Smooth muscle cell (in vitro differentiated cells): ENCODE results near the gene TDRD7. TPM values are rescaled to one million over a fixed set of nuclear protein-coding genes. Genes with fewer than 3 reads are reported as not detected.

Source experiments
- DNase-seq: peaks from one replicate; lab custom pipeline; 2025; ENCODE audit not compliant: unreplicated experiment; lab: John Stamatoyannopoulos, UW
- H2AFZ ChIP-seq: fragments of 200-600 bp; sonication (generic); 2 replicates; pipeline ENCODE4 v1.6.0; 2016; ENCODE audit warnings: antibody characterized with exemption, low read depth, mild to moderate bottlenecking
- H3F3A ChIP-seq: fragments of 200-600 bp; sonication (generic); 2 replicates; pipeline ENCODE4 v1.6.0; 2017; ENCODE audit warnings: antibody characterized with exemption, low read depth
- H3K27ac ChIP-seq: fragments of 200-600 bp; sonication (generic); 2 replicates; pipeline ENCODE4 v1.5.1; 2016; ENCODE audit warnings: low read depth, mild to moderate bottlenecking
- H3K27me3 ChIP-seq: fragments of 200-600 bp; sonication (generic); 2 replicates; pipeline ENCODE4 v1.6.1; 2016; ENCODE audit warnings: low read depth, mild to moderate bottlenecking
- H3K36me3 ChIP-seq: fragments of 200-600 bp; sonication (generic); 2 replicates; pipeline ENCODE4 v1.5.1; 2016; ENCODE audit warnings: low read depth
- H3K4me1 ChIP-seq: fragments of 200-600 bp; sonication (generic); 2 replicates; pipeline ENCODE4 v1.5.1; 2016; ENCODE audit warnings: low read depth
- H3K4me2 ChIP-seq: fragments of 200-600 bp; sonication (generic); 2 replicates; pipeline ENCODE4 v1.6.0; 2016; ENCODE audit warnings: mild to moderate bottlenecking
- H3K4me3 ChIP-seq: fragments of 200-600 bp; sonication (generic); 2 replicates; pipeline ENCODE4 v1.5.1; 2016; ENCODE audit warnings: mild to moderate bottlenecking
- H3K79me2 ChIP-seq: fragments of 200-600 bp; sonication (generic); 2 replicates; pipeline ENCODE4 v1.6.0; 2016; ENCODE audit warnings: low read depth, mild to moderate bottlenecking
- H3K9ac ChIP-seq: fragments of 200-600 bp; sonication (generic); 2 replicates; pipeline ENCODE4 v1.6.0; 2016; ENCODE audit warnings: low read depth
- H3K9me3 ChIP-seq: fragments of 200-600 bp; sonication (generic); replicated peaks from 2 replicates; pipeline ENCODE4 v1.5.1; 2016; ENCODE audit warnings: low read depth
- H4K20me1 ChIP-seq: fragments of 200-600 bp; sonication (generic); 2 replicates; pipeline ENCODE4 v1.6.0; 2016; ENCODE audit warnings: low read depth
- CTCF ChIP-seq: fragments of 200-600 bp; sonication (generic); IDR thresholded peaks from 2 replicates; pipeline ENCODE4 v1.5.1; 2017; ENCODE audit warnings: borderline replicate concordance, mild to moderate bottlenecking, antibody characterized with exemption; ENCODE audit not compliant: insufficient read depth, poor library complexity, severe bottlenecking
- WGBS: methylation state at CpG from one replicate; pipeline ENCODE4 v1.1.7; 2016; ENCODE audit warnings: low lambda C conversion rate; 5-methylcytosine and 5-hydroxymethylcytosine counted together
- polyA plus RNA-seq: library from polyadenylated mRNA; unstranded; fragments of >200 nt; fragmentation: Nextera tagmentation; extraction: Ambion mirVana; gene quantifications from 2 replicates; pipeline ENCODE4 v1.2.1, GENCODE V29; 2016
- total RNA-seq: library from RNA; depleted of rRNA; stranded (reverse); fragments of >200 nt; gene quantifications from 2 replicates; pipeline ENCODE4 v1.2.3, GENCODE V29; 2014

TDRD7 gene
- total and polyA plus RNA-seq, 2 experiments from 2014 or later, result 1.5 to 3.4 TPM

- no peak for DNase-seq
- Histone ChIP-seq H3K79me2 (no peaks in the 10 kb centered on the region), H2AFZ (no peak overlapping the region), H3K4me1 (no peaks in the 10 kb centered on the region), H4K20me1 (no peaks in the 10 kb centered on the region), H3K9ac (no peak overlapping the region), H3K27me3 (no peaks in the 10 kb centered on the region), H3K4me3 (no peak overlapping the region), H3K9me3 (no peaks in the 10 kb centered on the region), H3F3A (no peaks in the 10 kb centered on the region), H3K36me3 (no peaks in the 10 kb centered on the region), H3K27ac (no peak overlapping the region), H3K4me2 (no peak overlapping the region)
- TF ChIP-seq CTCF, result no peak
- WGBS, result 96% methylated on average over 3 of the region's 3 CpGs
These were observed 7.0 kb downstream of the TDRD7 start for GRCh38 chr9:97418880-97419279.

- Histone ChIP-seq H3K4me3 (no peak overlapping the region), H3K27ac (no peak overlapping the region), H2AFZ (no peak overlapping the region), H3K9ac (no peak overlapping the region), H3K9me3 (no peaks in the 10 kb centered on the region), H3F3A (no peaks in the 10 kb centered on the region), H3K27me3 (no peaks in the 10 kb centered on the region), H3K79me2 (no peaks in the 10 kb centered on the region), H3K4me1 (no peaks in the 10 kb centered on the region), H4K20me1 (no peaks in the 10 kb centered on the region), H3K36me3 (no peaks in the 10 kb centered on the region), H3K4me2 (no peak overlapping the region)
- TF ChIP-seq CTCF, result no peak
- DNase-seq, result no peak
- 53% methylated on average over 2 of the region's 2 CpGs for WGBS
These were observed 7.5 kb downstream of the TDRD7 start for GRCh38 chr9:97419309-97419867.

GRCh38 chr9:97425336-97425972, 13.6 kb downstream of the TDRD7 start:
- no peaks in the 10 kb centered on the region for H3K79me2 ChIP-seq
- no peaks in the 10 kb centered on the region for H3K36me3 ChIP-seq
- H3F3A ChIP-seq, result no peaks in the 10 kb centered on the region
- H2AFZ ChIP-seq, result no peak overlapping the region
- no peaks in the 10 kb centered on the region for H3K9me3 ChIP-seq
- no peak overlapping the region for H3K4me2 ChIP-seq
- TF ChIP-seq CTCF, result no peak
- WGBS, result 91% methylated on average over 4 of the region's 4 CpGs
- H3K27me3 ChIP-seq, result no peaks in the 10 kb centered on the region
- no peak overlapping the region for H3K27ac ChIP-seq
- DNase-seq, result no peak
- H3K9ac ChIP-seq, result no peak overlapping the region
- no peak overlapping the region for H3K4me3 ChIP-seq
- no peaks in the 10 kb centered on the region for H3K4me1 ChIP-seq
- H4K20me1 ChIP-seq, result no peaks in the 10 kb centered on the region

GRCh38 chr9:97425973-97426336, 14.1 kb downstream of the TDRD7 start:
- H3K27ac ChIP-seq, result no peak overlapping the region
- H3K79me2 ChIP-seq, result no peaks in the 10 kb centered on the region
- WGBS, result 96% methylated on average over 3 of the region's 3 CpGs
- no peak for DNase-seq
- no peak overlapping the region for H3K4me2 ChIP-seq
- no peaks in the 10 kb centered on the region for H3K36me3 ChIP-seq
- H3K4me3 ChIP-seq, result no peak overlapping the region
- no peaks in the 10 kb centered on the region for H3K9me3 ChIP-seq
- H4K20me1 ChIP-seq, result no peaks in the 10 kb centered on the region
- no peaks in the 10 kb centered on the region for H3K4me1 ChIP-seq
- H2AFZ ChIP-seq, result no peak overlapping the region
- no peak for TF ChIP-seq CTCF
- no peaks in the 10 kb centered on the region for H3K27me3 ChIP-seq
- H3F3A ChIP-seq, result no peaks in the 10 kb centered on the region
- no peak overlapping the region for H3K9ac ChIP-seq
